Measurements from ENCODE around the gene WDR1.
A peak's percentile ranks its signal among the peaks of the same experiment; 100 is the strongest.

The WDR1 gene, protein sequence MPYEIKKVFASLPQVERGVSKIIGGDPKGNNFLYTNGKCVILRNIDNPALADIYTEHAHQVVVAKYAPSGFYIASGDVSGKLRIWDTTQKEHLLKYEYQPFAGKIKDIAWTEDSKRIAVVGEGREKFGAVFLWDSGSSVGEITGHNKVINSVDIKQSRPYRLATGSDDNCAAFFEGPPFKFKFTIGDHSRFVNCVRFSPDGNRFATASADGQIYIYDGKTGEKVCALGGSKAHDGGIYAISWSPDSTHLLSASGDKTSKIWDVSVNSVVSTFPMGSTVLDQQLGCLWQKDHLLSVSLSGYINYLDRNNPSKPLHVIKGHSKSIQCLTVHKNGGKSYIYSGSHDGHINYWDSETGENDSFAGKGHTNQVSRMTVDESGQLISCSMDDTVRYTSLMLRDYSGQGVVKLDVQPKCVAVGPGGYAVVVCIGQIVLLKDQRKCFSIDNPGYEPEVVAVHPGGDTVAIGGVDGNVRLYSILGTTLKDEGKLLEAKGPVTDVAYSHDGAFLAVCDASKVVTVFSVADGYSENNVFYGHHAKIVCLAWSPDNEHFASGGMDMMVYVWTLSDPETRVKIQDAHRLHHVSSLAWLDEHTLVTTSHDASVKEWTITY

GRCh38 chr4:10116569-10117358 is at the start of gene WDR1:
Gene WDR1, minus strand, starts transcription at chr4:10116799. Its CDS starts 133 bp downstream, at chr4:10116666.
- DNase-seq (ENCODE audit: low read depth in 2 of 2), result peak; percentile 82 to 87

GRCh38 chr4:10164877-10165283 is 48.3 kb upstream of the WDR1 start:
- no peak for DNase-seq (ENCODE audit: low read depth in 2 of 2)

- DNase-seq (ENCODE audit: low read depth in 2 of 2), result no peak
These were observed 46.7 kb upstream of the WDR1 start for GRCh38 chr4:10163296-10163695.

DNA sequence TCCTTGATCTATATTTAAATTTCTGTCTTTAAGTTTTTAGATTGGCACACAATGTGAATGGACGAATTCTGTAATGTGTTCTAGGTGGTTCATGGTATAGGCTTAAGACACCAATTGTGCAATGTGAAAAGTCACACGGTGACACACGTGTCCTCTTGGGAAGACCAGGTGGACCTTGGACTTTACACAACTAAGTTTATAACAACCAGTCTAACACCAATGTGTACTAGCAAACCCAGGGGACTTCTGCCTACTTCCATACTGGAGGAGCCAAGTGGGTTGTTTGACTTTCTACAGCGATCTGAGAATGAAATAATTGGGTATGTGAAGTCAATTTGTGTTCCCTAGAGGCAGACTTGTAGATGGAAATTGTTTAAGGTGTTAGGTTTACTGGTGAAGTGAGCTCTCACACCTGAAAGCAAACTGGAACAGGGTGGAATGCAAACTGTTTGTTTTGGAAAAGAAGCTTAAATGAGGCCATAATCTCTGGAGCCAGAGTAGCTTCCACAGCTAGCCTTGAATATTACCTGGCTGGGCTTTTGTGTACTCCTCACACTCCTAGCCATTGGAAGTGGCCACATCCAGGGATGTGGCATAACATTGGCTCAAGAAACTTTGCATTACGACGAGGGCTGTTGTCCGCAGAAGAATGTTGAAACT is 45.9 kb upstream of the WDR1 start:
- DNase-seq (ENCODE audit: low read depth in 2 of 2), result no peak

- DNase-seq (ENCODE audit: low read depth in 2 of 2), result no peak
These were observed 45.2 kb upstream of the WDR1 start for GRCh38 chr4:10161840-10162239.

DNA sequence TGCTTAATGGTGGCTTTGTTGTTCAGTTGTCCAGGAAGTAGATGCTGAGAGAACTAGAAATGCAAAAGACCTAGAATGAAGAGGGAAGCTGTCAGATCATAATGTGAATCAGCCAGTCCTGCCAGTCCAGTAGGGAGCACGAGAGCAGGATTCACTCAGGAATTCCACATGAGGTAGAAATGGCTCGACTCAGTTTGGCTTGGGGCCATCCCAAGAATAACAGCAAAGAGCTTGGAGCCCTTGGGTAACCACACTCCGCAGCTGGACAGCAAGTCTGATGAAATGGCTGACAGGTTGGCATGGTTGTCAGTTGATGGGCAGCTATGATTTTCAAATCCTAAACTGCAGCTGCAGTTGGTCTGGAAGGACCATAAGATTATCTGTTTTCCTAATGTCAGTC is 44.5 kb upstream of the WDR1 start:
- no peak for DNase-seq (ENCODE audit: low read depth in 2 of 2)

DNA sequence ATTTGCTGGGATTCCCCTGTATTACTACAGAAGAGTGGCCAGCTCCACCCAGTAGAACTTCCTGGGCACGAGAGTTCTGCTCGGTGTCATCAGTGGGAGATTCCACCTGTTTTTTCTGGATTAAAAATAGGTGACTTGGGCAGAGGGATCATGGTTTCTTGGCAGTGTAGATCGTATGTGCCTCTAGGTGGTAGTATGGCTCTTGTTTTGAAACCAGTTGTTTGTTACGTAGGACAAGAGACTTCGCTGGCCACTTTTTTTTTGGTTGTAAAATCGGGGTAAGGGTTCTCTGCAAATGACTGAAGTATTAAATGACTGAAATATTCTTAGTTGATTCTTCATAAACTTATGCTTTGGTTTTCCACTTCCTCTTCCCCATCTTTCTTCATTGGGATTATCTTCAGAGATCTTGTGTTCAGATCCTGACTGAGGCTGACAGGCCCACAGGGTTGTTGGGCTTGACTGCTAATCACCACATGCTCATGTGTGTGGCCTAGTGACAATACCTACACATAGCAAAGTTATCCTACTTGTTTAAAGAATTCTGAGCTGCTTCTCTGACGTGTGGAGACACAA is 43.8 kb upstream of the WDR1 start:
- no peak for DNase-seq (ENCODE audit: low read depth in 2 of 2)

DNA sequence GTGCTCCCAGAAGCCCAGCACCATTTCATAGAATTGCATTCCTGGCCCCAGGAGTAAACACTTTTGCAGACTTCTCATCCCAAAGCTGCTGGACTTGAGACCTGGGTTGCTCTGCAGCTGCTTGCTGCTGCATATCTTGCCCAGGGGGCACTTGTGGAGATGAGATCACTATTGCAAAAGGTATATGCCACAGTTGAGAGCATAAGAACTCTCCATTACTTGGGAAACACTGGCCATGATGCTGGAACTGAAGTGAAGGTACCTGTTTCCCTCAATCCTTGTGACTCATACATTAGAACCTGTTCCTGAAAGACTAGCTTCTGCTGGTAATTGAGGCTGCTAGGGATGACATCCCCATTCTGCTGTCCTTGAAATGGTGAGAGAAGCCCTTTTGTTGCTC is 43.1 kb upstream of the WDR1 start:
- no peak for DNase-seq (ENCODE audit: low read depth in 2 of 2)

GRCh38 chr4:10158333-10158942 is 41.8 kb upstream of the WDR1 start:
- no peak for DNase-seq (ENCODE audit: low read depth in 2 of 2)

GRCh38 chr4:10157478-10158332 is 41.1 kb upstream of the WDR1 start:
- DNase-seq (ENCODE audit: low read depth in 2 of 2), result peak; percentile 10 to 23

- DNase-seq (ENCODE audit: low read depth in 2 of 2), result no peak
These were observed 37.6 kb upstream of the WDR1 start for GRCh38 chr4:10154241-10154640.

- no peak for DNase-seq (ENCODE audit: low read depth in 2 of 2)
These were observed 36.6 kb upstream of the WDR1 start for GRCh38 chr4:10153161-10153560.

- DNase-seq (ENCODE audit: low read depth in 2 of 2), result no peak
These were observed 34.6 kb upstream of the WDR1 start for GRCh38 chr4:10151182-10151581.

- no peak for DNase-seq (ENCODE audit: low read depth in 2 of 2)
These were observed 28.4 kb upstream of the WDR1 start for GRCh38 chr4:10144966-10145365.

GRCh38 chr4:10144479-10144878 is 27.9 kb upstream of the WDR1 start:
- no peak for DNase-seq (ENCODE audit: low read depth in 2 of 2)

DNA sequence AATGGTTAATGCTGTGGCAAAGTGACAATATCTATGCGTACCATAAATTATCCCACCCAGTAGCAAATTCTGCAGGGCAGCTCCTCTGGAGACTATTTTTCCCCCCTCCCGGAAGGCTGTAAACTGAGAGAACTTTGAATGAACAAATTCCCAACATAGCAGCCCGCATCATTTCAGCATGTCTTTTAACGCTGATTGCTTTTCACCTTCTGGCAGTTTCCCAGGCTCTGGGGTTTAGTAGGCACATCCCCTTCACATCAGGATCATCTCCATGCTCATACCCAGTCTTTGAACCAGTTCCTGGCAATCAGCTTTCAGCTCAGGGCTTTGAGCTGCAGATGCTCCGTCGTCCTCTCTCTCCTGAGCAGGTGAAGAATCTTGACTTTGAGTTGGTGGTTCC is 26.6 kb upstream of the WDR1 start:
- DNase-seq (ENCODE audit: low read depth in 2 of 2), result no peak

GRCh38 chr4:10140866-10141759 is 24.5 kb upstream of the WDR1 start:
- no peak for DNase-seq (ENCODE audit: low read depth in 2 of 2)

DNA sequence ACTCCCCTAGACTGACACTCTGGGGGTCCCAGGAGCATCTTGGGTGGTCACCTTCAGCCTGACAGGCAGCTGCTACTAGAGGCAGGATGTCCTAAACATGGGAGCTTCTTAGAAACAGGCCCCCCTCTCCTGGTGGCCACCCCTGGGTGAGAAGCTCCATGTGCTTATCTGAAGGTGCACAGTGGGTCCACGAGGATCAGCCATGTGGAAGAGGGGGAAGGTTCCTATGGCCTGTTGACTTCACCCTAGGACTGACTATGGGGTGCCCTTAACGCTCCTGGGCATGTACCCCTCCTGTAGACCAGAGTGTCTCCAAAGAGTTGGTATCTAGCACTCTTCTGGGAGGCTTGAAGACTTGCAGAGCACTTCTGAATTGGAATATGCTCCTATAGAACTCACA is 22.9 kb upstream of the WDR1 start:
- DNase-seq (ENCODE audit: low read depth in 2 of 2), result no peak

DNA sequence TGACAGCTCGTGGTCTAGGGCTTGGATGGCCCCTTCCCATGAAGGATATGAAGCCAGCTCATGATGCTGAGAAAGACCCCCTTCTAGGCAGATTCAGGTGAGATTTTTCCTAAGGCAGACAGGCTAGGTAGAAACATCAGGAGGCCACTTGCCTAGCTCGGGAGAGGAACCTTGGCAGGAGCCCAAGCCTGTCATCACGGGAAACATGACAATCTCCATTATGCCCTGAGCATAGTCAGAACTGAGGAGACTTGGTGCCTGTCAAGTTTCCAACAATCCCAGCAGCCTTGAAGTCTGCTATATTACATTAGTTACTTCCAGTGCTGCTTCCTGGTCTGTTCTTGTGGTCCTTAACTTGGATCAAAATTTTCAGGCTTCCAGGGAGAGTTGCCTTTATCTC is 18.7 kb upstream of the WDR1 start:
- no peak for DNase-seq (ENCODE audit: low read depth in 2 of 2)

Data from stimulated activated CD4-positive, alpha-beta T cell treated with anti-CD3 and anti-CD28 coated beads, Interleukin-15, amount 100 ng/mL, for 48 hours (primary cell).